Neuron (in vitro differentiated cells): ENCODE measurements around the gene PYGL.
"Not testable (repeated sequence)": the region's sequence is repeated elsewhere in the genome, so short reads cannot be mapped to it uniquely, and the experiment has no call there.

ENCODE experiments used
- H2AFZ ChIP-seq: one replicate; pipeline ENCODE4 v1.6.1; 2013; ENCODE audit warnings: low read depth, mild to moderate bottlenecking, inconsistent platforms, low read length, moderate library complexity
- H3K27me3 ChIP-seq: one replicate; pipeline ENCODE4 v1.6.1; 2013; ENCODE audit warnings: low read length; ENCODE audit not compliant: insufficient read depth
- H3K36me3 ChIP-seq: one replicate; pipeline ENCODE4 v1.6.1; 2013; ENCODE audit warnings: low read length; ENCODE audit not compliant: insufficient read depth
- H3K4me1 ChIP-seq: one replicate; pipeline ENCODE4 v1.6.1; 2013; ENCODE audit warnings: low read length; ENCODE audit not compliant: insufficient read depth
- H3K4me3 ChIP-seq: 2 replicates; pipeline ENCODE4 v1.5.1; 2013; ENCODE audit warnings: mild to moderate bottlenecking, low read length, moderate library complexity
- H3K9me3 ChIP-seq: one replicate; pipeline ENCODE4 v1.6.1; 2013; ENCODE audit warnings: low read length

PYGL gene

GRCh38 chr14:50967790-50968189 lies 23.5 kb upstream of the PYGL start:
- Histone ChIP-seq H3K36me3 (no peaks in the 10 kb centered on the region), H3K4me1 (peaks cover 6% of the 10 kb centered on the region), H3K27me3 (no peaks in the 10 kb centered on the region), H3K4me3 (no peak overlapping the region), H3K9me3 (peaks cover 2% of the 10 kb centered on the region), H2AFZ (no peak overlapping the region)

GRCh38 chr14:50967103-50967502 lies 22.8 kb upstream of the PYGL start:
- peaks cover 6% of the 10 kb centered on the region for H3K4me1 ChIP-seq
- H3K27me3 ChIP-seq = no peaks in the 10 kb centered on the region
- no peak overlapping the region for H3K4me3 ChIP-seq
- no peaks in the 10 kb centered on the region for H3K36me3 ChIP-seq
- peaks cover 2% of the 10 kb centered on the region for H3K9me3 ChIP-seq
- no peak overlapping the region for H2AFZ ChIP-seq

GRCh38 chr14:50964683-50965390 lies 20.6 kb upstream of the PYGL start:
- H3K27me3 ChIP-seq = no peaks in the 10 kb centered on the region
- H3K36me3 ChIP-seq = no peaks in the 10 kb centered on the region
- no peaks in the 10 kb centered on the region for H3K9me3 ChIP-seq
- no peak overlapping the region for H3K4me3 ChIP-seq
- no peak overlapping the region for H2AFZ ChIP-seq
- peaks cover 12% of the 10 kb centered on the region for H3K4me1 ChIP-seq

GRCh38 chr14:50963919-50964318 lies 19.6 kb upstream of the PYGL start:
- H3K4me3 ChIP-seq = no peak overlapping the region
- H3K36me3 ChIP-seq = no peaks in the 10 kb centered on the region
- no peaks in the 10 kb centered on the region for H3K9me3 ChIP-seq
- no peaks in the 10 kb centered on the region for H3K27me3 ChIP-seq
- H2AFZ ChIP-seq = no peak overlapping the region
- peaks cover 12% of the 10 kb centered on the region for H3K4me1 ChIP-seq

- Histone ChIP-seq H3K27me3 (no peaks in the 10 kb centered on the region), H3K36me3 (no peaks in the 10 kb centered on the region), H3K9me3 (no peaks in the 10 kb centered on the region), H3K4me3 (no peak overlapping the region), H2AFZ (no peak overlapping the region), H3K4me1 (peaks cover 6% of the 10 kb centered on the region)
These were observed 17.4 kb upstream of the PYGL start for GRCh38 chr14:50961605-50962221.

- Histone ChIP-seq H2AFZ (no peak overlapping the region), H3K4me1 (peaks cover 14% of the 10 kb centered on the region), H3K27me3 (no peaks in the 10 kb centered on the region), H3K36me3 (no peaks in the 10 kb centered on the region), H3K9me3 (no peaks in the 10 kb centered on the region), H3K4me3 (no peak overlapping the region)
These were observed 13.0 kb upstream of the PYGL start for GRCh38 chr14:50957296-50957695.

- H3K36me3 ChIP-seq, H3K27me3 ChIP-seq, H3K9me3 ChIP-seq, H3K4me3 ChIP-seq, H2AFZ ChIP-seq: not testable (repeated sequence)
- peaks cover 12% of the 10 kb centered on the region for H3K4me1 ChIP-seq
These were observed 12.1 kb upstream of the PYGL start for GRCh38 chr14:50956421-50956820.

GRCh38 chr14:50955373-50956043 lies 11.2 kb upstream of the PYGL start:
- no peak overlapping the region for H3K4me3 ChIP-seq
- no peak overlapping the region for H2AFZ ChIP-seq
- H3K4me1 ChIP-seq = peaks cover 8% of the 10 kb centered on the region
- H3K9me3 ChIP-seq = no peaks in the 10 kb centered on the region
- no peaks in the 10 kb centered on the region for H3K27me3 ChIP-seq
- H3K36me3 ChIP-seq = no peaks in the 10 kb centered on the region

GRCh38 chr14:50954811-50955372 lies 10.6 kb upstream of the PYGL start:
- H3K4me3 ChIP-seq = no peak overlapping the region
- H3K27me3 ChIP-seq = no peaks in the 10 kb centered on the region
- H3K36me3 ChIP-seq = no peaks in the 10 kb centered on the region
- H3K9me3 ChIP-seq = no peaks in the 10 kb centered on the region
- H3K4me1 ChIP-seq = peaks cover 8% of the 10 kb centered on the region
- peak overlapping the region; percentile 23 for H2AFZ ChIP-seq

- Histone ChIP-seq H2AFZ (no peak overlapping the region), H3K36me3 (no peaks in the 10 kb centered on the region), H3K4me3 (no peak overlapping the region), H3K27me3 (no peaks in the 10 kb centered on the region), H3K9me3 (no peaks in the 10 kb centered on the region), H3K4me1 (peaks cover 8% of the 10 kb centered on the region)
These were observed 9.2 kb upstream of the PYGL start for GRCh38 chr14:50953502-50953901.

- no peaks in the 10 kb centered on the region for H3K9me3 ChIP-seq
- H3K4me1 ChIP-seq = peaks cover 10% of the 10 kb centered on the region
- H3K36me3 ChIP-seq = no peaks in the 10 kb centered on the region
- H3K4me3 ChIP-seq = no peak overlapping the region
- H3K27me3 ChIP-seq = no peaks in the 10 kb centered on the region
- H2AFZ ChIP-seq = no peak overlapping the region
These were observed 6.7 kb upstream of the PYGL start for GRCh38 chr14:50951032-50951431.

- no peaks in the 10 kb centered on the region for H3K9me3 ChIP-seq
- no peaks in the 10 kb centered on the region for H3K36me3 ChIP-seq
- H3K27me3 ChIP-seq = no peaks in the 10 kb centered on the region
- no peak overlapping the region for H3K4me3 ChIP-seq
- H2AFZ ChIP-seq = no peak overlapping the region
- H3K4me1 ChIP-seq = peaks cover 2% of the 10 kb centered on the region
These were observed 3.9 kb upstream of the PYGL start for GRCh38 chr14:50948205-50948604.

- H3K27me3 ChIP-seq = no peaks in the 10 kb centered on the region
- no peak overlapping the region for H3K4me3 ChIP-seq
- H3K9me3 ChIP-seq = no peaks in the 10 kb centered on the region
- peak overlapping the region; percentile 56 for H2AFZ ChIP-seq
- H3K4me1 ChIP-seq = peaks cover 2% of the 10 kb centered on the region
- no peaks in the 10 kb centered on the region for H3K36me3 ChIP-seq
These were observed 3.2 kb upstream of the PYGL start for GRCh38 chr14:50947446-50947845.
